Endometrial microvascular endothelial cells (primary cell): ENCODE measurements around the gene SMURF1. TPM values are rescaled to one million over a fixed set of nuclear protein-coding genes. Genes with fewer than 3 reads are reported as not detected.

Source experiments
- in situ Hi-C: cut with HindIII; loops from 2 replicates; pipeline ENCODE4 v1.10.0; 2017; ENCODE audit warnings: low sequenced_read_pairs, low pct_unique_long_range_greater_than_20kb; ENCODE audit errors: inconsistent ontology term
- total RNA-seq: library from RNA; depleted of rRNA; stranded (reverse); fragments of >200 nt; gene quantifications from one replicate; pipeline ENCODE4 v1.2.3, GENCODE V29; 2015; ENCODE audit errors: inconsistent ontology term

SMURF1 gene
- total RNA-seq, 1 donor from 2014 or later, result 14.9 TPM

- in situ Hi-C loops, result no loop called here
Measured at GRCh38 chr7:99038086-99038855, 105.6 kb downstream of the SMURF1 start.

GRCh38 chr7:99037327-99037940 is 106.5 kb downstream of the SMURF1 start:
- in situ Hi-C loops, result no loop called here

- in situ Hi-C loops, result no loop called here
Measured at GRCh38 chr7:99036546-99037111, 107.3 kb downstream of the SMURF1 start.

GRCh38 chr7:99035723-99036545 is 108.0 kb downstream of the SMURF1 start:
- in situ Hi-C loops, result no loop called here

GRCh38 chr7:99034932-99035722 is 108.8 kb downstream of the SMURF1 start:
- in situ Hi-C loops, result no loop called here

- in situ Hi-C loops, result no loop called here
Measured at GRCh38 chr7:99033765-99034164, 110.1 kb downstream of the SMURF1 start.

- in situ Hi-C loops, result no loop called here
Measured at GRCh38 chr7:99032928-99033327, 111.0 kb downstream of the SMURF1 start.

GRCh38 chr7:99031496-99031895 is 112.4 kb downstream of the SMURF1 start:
- in situ Hi-C loops, result no loop called here

GRCh38 chr7:99030951-99031350 is 113.0 kb downstream of the SMURF1 start:
- in situ Hi-C loops, result no loop called here

- in situ Hi-C loops, result no loop called here
Measured at GRCh38 chr7:99030457-99030856, 113.5 kb downstream of the SMURF1 start.

GRCh38 chr7:99029466-99030435 is 114.2 kb downstream of the SMURF1 start:
- in situ Hi-C loops, result no loop called here

GRCh38 chr7:99028261-99028973 is 115.5 kb downstream of the SMURF1 start:
- in situ Hi-C loops, result no loop called here

GRCh38 chr7:99027841-99028240 is 116.1 kb downstream of the SMURF1 start:
- in situ Hi-C loops, result no loop called here

- in situ Hi-C loops, result no loop called here
Measured at GRCh38 chr7:99027241-99027640, 116.7 kb downstream of the SMURF1 start.

- in situ Hi-C loops, result no loop called here
Measured at GRCh38 chr7:99024066-99024465, 119.8 kb downstream of the SMURF1 start.

GRCh38 chr7:99021941-99022560 is 121.9 kb downstream of the SMURF1 start:
- in situ Hi-C loops, result no loop called here

- in situ Hi-C loops, result no loop called here
Measured at GRCh38 chr7:99020413-99020715, 123.5 kb downstream of the SMURF1 start.
